Activated naive CD4-positive, alpha-beta T cell treated with anti-CD3 and anti-CD28 coated beads, Interleukin-2, amount 10 ng/mL, durations not matched to agents 7 days and 5 days (primary cell): ENCODE results near the gene GRIN2A.

Experiments
- CTCF ChIA-PET: fragments of 350-600 bp; sonication (Branson Sonifier 250); formaldehyde crosslinking; loops from one replicate; lab custom pipeline; 2021; ENCODE audit warnings: antibody characterized with exemption; lab: Charles Lee
- DNase-seq: peaks from one replicate; pipeline ENCODE4 v3.0.0-alpha.2; 2020
- H3K27ac Mint-ChIP-seq: one replicate; pipeline ENCODE4 v1.8.0; 2021; ENCODE audit warnings: mild to moderate bottlenecking, moderate library complexity, mixed read lengths
- H3K27me3 Mint-ChIP-seq: one replicate; pipeline ENCODE4 v1.8.0; 2021; ENCODE audit warnings: mild to moderate bottlenecking, mixed read lengths
- H3K36me3 Mint-ChIP-seq: one replicate; pipeline ENCODE4 v1.8.0; 2021; ENCODE audit warnings: mixed read lengths
- H3K4me1 Mint-ChIP-seq: one replicate; pipeline ENCODE4 v1.8.0; 2021; ENCODE audit warnings: mixed read lengths
- H3K4me3 Mint-ChIP-seq: one replicate; pipeline ENCODE4 v1.8.0; 2021; ENCODE audit warnings: mild to moderate bottlenecking, moderate library complexity, mixed read lengths
- H3K9me3 Mint-ChIP-seq: one replicate; pipeline ENCODE4 v1.8.0; 2021; ENCODE audit warnings: mixed read lengths

The GRIN2A gene

DNA sequence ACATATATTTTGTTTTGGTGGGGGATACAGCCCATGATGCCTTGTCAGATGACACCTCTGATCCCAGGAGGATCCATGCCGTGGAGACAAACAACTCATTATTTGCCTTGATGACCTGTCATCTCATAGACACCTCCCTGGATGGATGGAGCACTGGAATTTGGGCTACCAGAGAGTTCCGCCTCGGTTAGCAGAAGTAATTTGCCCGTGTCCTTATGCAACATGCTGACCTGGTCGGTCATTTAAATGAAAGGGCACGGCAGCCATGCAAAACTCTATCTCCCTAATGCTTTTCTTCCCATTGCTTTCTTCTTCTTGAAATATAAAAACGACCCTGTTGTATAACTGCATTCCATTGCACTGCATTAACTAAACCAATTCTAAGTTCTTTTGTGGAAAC lies 145.3 kb downstream of the GRIN2A start:
- Mint-ChIP-seq H3K4me1 (no peaks in the 10 kb centered on the region), H3K27ac (no peak overlapping the region), H3K36me3 (no peaks in the 10 kb centered on the region), H3K4me3 (no peak overlapping the region), H3K9me3 (peaks cover 2% of the 10 kb centered on the region), H3K27me3 (no peaks in the 10 kb centered on the region)
- no peak for DNase-seq
- CTCF ChIA-PET, result no interaction called here

DNA sequence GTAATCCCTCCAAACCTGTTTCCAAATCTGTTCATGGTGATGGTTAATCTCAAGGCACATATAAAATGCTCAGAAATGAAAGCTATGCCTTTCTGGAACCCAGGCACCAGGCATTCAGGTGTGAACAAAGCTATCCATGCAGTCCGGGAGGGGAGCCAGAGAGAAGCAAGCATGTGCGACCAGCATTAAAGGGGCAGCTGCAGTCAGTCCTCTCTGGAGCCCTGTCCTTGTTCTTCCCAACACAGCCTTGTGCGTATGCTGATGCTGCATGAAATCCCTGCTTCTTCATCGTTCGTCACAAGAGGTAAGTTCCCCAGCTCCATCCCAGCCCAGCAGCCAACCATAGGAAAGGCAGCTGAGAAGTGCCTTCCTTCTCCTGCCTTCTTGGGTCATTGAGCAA lies 148.7 kb downstream of the GRIN2A start:
- H3K4me1 Mint-ChIP-seq, result no peaks in the 10 kb centered on the region
- H3K27me3 Mint-ChIP-seq, result no peaks in the 10 kb centered on the region
- no peak for DNase-seq
- H3K27ac Mint-ChIP-seq, result no peak overlapping the region
- no peaks in the 10 kb centered on the region for H3K36me3 Mint-ChIP-seq
- no peaks in the 10 kb centered on the region for H3K9me3 Mint-ChIP-seq
- H3K4me3 Mint-ChIP-seq, result no peak overlapping the region
- CTCF ChIA-PET, result no interaction called here

DNA sequence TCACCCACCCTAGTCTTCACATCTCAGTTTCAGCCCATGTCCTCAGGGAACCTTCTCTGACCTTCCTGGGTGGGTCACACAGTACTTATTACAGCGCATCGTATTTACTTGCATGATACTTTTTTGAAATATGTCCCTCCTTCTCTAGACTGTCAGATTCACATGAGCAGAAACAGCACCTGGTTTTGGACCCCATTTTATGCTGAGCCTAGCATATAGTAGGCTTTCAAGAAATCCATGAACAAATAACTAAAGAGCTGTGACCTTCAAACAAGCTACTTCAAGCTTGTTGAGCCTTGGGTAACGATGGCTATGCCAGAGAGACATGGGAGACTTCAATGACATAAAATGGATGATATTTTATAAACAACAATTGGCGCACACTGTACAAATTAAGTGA lies 150.3 kb downstream of the GRIN2A start:
- Mint-ChIP-seq H3K27me3 (no peaks in the 10 kb centered on the region), H3K4me1 (no peaks in the 10 kb centered on the region), H3K27ac (no peak overlapping the region), H3K36me3 (no peaks in the 10 kb centered on the region), H3K9me3 (no peaks in the 10 kb centered on the region), H3K4me3 (no peak overlapping the region)
- CTCF ChIA-PET, result no interaction called here
- DNase-seq, result no peak

DNA sequence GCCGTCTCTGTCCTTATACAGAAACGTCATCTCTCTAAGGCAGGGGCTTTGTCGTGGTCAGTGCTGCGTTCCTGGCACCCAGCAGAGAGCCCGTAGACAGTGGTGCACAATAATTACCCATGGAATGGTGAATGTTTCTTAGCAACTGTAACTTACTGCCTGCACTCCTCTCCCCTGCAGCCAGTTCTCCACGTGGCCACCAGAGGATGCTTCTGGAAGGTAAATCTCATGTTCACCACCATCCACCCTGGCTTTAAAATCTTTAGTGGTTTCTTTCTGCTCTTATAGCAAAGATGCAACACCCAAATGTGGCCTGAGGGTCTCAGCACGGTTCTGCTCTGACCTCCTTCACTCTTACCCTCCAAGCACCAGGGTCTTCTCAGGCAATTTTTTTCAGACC lies 150.8 kb downstream of the GRIN2A start:
- CTCF ChIA-PET, result no interaction called here
- Mint-ChIP-seq H3K36me3 (no peaks in the 10 kb centered on the region), H3K9me3 (no peaks in the 10 kb centered on the region), H3K27ac (no peak overlapping the region), H3K4me3 (no peak overlapping the region), H3K27me3 (no peaks in the 10 kb centered on the region), H3K4me1 (no peaks in the 10 kb centered on the region)
- no peak for DNase-seq

DNA sequence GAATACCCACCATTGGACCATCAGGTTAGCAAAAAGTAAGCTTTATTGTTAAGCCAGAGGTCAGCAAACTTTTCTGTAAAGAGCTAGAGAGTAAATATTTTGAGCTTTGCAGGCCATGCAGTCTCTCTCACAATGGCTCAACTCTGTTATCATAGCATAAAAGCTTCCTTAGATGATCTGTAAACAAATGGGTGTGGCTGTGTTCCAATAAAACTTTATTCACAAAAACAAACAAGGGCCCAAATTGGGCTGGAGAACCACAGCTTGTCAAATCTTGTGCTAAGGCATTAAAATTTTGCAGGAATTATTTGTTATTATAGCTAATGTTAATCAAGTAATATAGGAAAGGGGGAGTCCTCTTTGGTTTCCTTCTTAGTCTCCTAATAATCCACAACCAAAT lies 153.6 kb downstream of the GRIN2A start:
- no peak for DNase-seq
- Mint-ChIP-seq H3K4me3 (no peak overlapping the region), H3K9me3 (no peaks in the 10 kb centered on the region), H3K27ac (no peak overlapping the region), H3K36me3 (no peaks in the 10 kb centered on the region), H3K4me1 (no peaks in the 10 kb centered on the region), H3K27me3 (no peaks in the 10 kb centered on the region)
- CTCF ChIA-PET, result no interaction called here

DNA sequence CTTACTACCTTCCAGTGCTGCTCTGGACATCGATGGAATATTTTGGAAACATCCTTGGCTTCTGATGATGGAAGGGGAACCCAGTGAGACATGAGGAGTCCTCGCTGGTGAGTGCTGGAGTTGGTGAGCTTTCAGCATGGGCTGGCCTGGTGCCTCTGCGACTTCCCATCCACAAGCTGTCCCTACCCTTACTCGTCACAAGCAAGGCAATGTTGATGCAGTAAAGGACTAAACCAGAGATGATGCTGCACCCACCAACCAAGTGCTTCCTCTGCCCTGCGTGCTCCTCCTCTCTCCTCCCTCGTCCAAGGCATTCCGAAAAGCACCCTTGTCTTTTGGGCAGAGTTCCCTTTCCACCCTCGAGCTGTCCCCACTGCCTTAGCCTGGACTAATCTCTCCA lies 154.7 kb downstream of the GRIN2A start:
- no peak for DNase-seq
- Mint-ChIP-seq H3K27ac (no peak overlapping the region), H3K36me3 (no peaks in the 10 kb centered on the region), H3K27me3 (no peaks in the 10 kb centered on the region), H3K4me3 (no peak overlapping the region), H3K4me1 (no peaks in the 10 kb centered on the region), H3K9me3 (peaks cover under 1% of the 10 kb centered on the region)
- CTCF ChIA-PET, result no interaction called here

DNA sequence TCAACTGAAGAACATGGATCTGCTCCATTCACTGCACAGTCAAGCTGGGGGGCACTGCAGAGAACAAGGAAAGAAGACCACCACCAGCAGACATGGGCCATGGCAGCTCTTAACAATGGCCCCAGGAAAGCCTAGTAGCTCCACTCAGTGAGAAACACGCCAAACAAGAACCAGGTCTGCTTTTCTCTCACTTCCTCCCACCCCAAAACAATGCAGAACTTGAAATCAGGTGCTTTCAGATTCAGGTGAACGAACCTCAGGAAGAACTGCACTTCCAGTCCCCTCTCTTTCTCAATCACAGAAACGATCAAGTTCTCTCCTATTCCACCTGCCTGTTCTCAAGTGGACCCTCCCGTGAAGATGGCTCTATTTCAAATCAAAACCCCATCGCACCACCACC lies 155.6 kb downstream of the GRIN2A start:
- Mint-ChIP-seq H3K4me1 (no peaks in the 10 kb centered on the region), H3K36me3 (no peaks in the 10 kb centered on the region), H3K27ac (no peak overlapping the region), H3K9me3 (peaks cover 6% of the 10 kb centered on the region), H3K27me3 (no peaks in the 10 kb centered on the region), H3K4me3 (no peak overlapping the region)
- CTCF ChIA-PET, result no interaction called here
- DNase-seq, result no peak

DNA sequence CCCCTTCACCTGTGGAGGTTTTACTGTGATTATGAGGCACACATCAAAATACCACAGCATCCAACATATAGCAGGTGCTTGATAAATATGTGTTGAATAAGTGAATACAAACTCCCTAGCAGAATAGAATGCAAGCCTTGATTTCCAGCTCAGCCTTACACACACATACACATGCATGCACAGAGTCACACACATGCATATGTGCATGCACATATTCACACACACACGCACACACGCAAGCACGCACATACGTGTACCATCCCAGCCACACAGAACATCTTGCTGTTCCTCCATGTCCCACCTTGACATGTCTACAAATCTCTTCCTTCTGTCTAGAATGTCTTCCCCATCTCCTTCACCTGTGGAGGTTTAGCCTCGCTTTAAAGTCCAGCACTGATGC lies 160.1 kb downstream of the GRIN2A start:
- Mint-ChIP-seq H3K27me3 (no peaks in the 10 kb centered on the region), H3K4me1 (no peaks in the 10 kb centered on the region), H3K27ac (no peak overlapping the region), H3K4me3 (no peak overlapping the region), H3K36me3 (no peaks in the 10 kb centered on the region), H3K9me3 (peaks cover 7% of the 10 kb centered on the region)
- CTCF ChIA-PET, result no interaction called here
- no peak for DNase-seq

DNA sequence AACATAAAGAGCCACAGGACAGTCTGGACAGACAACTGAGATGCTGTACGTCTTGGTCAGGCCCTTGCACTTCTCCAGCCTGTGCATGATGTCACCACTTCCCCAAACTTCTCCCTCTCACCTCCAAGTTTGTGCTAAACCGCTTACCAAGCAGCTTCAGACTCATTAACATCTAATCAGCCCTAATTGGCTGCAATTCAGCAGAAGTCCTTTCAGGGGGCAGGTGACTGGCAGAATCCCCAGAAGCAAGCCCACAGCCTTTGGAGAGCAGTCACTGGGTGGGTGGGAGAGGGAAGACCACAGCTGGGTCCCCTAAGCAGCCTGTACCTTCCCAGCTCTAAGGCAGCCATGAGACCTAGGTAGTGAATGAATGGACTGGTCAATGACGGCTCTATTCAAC lies 161.4 kb downstream of the GRIN2A start:
- no peak overlapping the region for H3K27ac Mint-ChIP-seq
- H3K27me3 Mint-ChIP-seq, result no peaks in the 10 kb centered on the region
- no peak overlapping the region for H3K4me3 Mint-ChIP-seq
- CTCF ChIA-PET, result no interaction called here
- no peaks in the 10 kb centered on the region for H3K36me3 Mint-ChIP-seq
- no peaks in the 10 kb centered on the region for H3K4me1 Mint-ChIP-seq
- DNase-seq, result no peak
- H3K9me3 Mint-ChIP-seq, result peaks cover 11% of the 10 kb centered on the region

DNA sequence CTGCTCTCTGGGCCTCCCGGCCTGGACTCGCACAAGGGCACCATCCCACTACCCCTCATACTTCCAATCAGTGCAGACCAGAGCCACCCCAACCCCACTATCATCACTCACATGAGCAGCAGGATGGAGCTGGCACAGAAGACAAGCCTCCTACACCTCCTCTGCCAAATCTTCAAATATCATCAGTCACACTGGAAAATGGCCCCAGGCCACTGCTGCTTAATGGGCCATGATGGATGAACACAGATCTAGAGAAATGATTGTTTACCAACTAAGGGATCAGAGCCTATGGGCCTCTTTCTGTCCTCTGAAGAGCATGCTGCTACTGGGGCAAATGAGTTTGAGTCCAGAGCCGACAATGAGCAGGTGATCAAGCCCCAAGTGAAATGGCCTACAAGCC lies 165.5 kb downstream of the GRIN2A start:
- H3K9me3 Mint-ChIP-seq, result peaks cover 8% of the 10 kb centered on the region

DNA sequence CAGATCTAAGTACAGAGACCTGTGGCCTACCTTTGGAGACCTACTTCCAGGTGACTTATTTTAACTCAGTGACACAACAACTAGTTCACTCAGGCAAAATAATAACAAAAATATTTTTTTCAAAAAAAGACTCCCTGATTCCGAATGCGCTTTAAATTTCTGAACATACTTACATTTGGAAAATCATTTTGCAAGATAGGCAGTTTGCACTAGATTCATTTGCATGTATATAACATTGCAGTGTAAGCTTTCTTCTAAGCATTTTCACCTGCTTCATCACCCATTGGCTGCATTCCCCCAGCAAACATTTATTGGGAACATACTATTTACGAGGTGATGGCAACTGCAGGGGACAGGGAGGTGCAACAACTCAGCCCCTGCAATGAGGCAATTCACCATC lies 166.8 kb downstream of the GRIN2A start:
- no peak overlapping the region for H3K27ac Mint-ChIP-seq
- DNase-seq, result no peak
- no peak overlapping the region for H3K4me3 Mint-ChIP-seq
- peaks cover 8% of the 10 kb centered on the region for H3K9me3 Mint-ChIP-seq
- no peaks in the 10 kb centered on the region for H3K27me3 Mint-ChIP-seq
- no peaks in the 10 kb centered on the region for H3K4me1 Mint-ChIP-seq
- CTCF ChIA-PET, result no interaction called here
- H3K36me3 Mint-ChIP-seq, result no peaks in the 10 kb centered on the region

More for the DNA sequence above, 165.5 kb downstream of the GRIN2A start:
- CTCF ChIA-PET, result no interaction called here
- Mint-ChIP-seq H3K4me1 (no peaks in the 10 kb centered on the region), H3K4me3 (no peak overlapping the region), H3K27ac (no peak overlapping the region), H3K27me3 (no peaks in the 10 kb centered on the region), H3K36me3 (no peaks in the 10 kb centered on the region)
- no peak for DNase-seq

DNA sequence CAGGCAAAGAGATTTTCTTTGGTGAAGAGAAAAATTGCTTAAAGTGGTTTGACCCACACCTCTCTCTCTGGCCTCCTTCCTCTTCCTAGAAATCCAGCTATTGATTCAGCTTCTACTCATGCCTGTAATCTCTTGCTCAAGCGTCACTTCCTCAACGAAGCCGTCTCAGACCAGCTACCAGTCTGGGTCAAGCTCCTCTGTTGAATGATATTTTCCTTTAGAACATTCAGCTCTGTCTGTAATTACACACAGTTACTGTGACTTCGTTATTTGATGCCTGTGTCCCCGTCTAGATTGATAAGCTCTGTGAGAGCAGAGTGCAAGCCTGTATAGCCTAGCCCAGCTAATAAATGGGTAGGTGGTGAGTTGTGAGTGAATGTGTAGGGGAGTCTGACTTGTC lies 168.5 kb downstream of the GRIN2A start:
- CTCF ChIA-PET, result no interaction called here
- Mint-ChIP-seq H3K27me3 (no peaks in the 10 kb centered on the region), H3K36me3 (no peaks in the 10 kb centered on the region), H3K27ac (no peak overlapping the region), H3K9me3 (peaks cover 8% of the 10 kb centered on the region), H3K4me1 (no peaks in the 10 kb centered on the region), H3K4me3 (no peak overlapping the region)
- DNase-seq, result no peak

DNA sequence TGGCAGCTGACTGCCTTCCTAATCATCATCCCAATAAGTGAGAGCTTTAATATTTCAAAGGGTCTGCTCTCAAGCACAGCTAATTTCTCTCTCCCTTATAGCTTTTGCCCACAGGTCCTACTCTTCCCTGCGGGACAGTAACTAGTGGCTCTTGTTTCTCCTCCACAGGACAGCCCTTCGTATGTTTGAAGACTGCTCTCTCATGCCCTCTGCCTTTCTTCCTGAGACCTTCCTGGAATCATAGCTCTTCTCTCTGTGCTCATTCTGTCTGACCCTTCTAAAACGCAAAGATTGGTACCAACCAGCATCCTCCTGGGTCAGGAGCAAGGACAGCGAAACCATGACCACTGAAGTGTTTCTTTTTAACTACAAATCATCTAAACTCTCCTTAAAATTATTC lies 168.9 kb downstream of the GRIN2A start:
- H3K9me3 Mint-ChIP-seq, result peaks cover 8% of the 10 kb centered on the region

DNA sequence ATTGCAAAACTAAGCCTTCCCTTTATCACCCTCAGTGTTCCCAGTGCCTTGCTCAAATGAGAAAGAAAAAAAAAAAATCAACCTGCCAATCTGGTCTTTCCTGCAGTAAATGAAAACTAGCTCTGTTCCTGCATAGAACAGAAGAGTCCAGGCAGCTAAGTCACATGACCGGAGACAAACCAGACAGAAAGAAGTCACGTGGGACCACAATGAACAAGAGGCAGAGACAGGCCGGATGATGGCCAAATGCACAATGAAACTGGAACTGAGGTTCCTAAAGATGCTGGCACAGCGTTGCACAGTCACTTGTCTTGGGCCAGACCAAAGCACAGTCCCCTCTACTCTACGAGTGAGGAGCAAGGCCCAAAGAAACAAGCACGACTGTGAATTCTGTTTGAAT lies 172.5 kb downstream of the GRIN2A start:
- no peak overlapping the region for H3K27ac Mint-ChIP-seq
- no peak overlapping the region for H3K4me3 Mint-ChIP-seq
- CTCF ChIA-PET, result no interaction called here
- no peaks in the 10 kb centered on the region for H3K36me3 Mint-ChIP-seq
- no peaks in the 10 kb centered on the region for H3K4me1 Mint-ChIP-seq
- DNase-seq, result no peak
- H3K9me3 Mint-ChIP-seq, result peaks cover 6% of the 10 kb centered on the region
- H3K27me3 Mint-ChIP-seq, result no peaks in the 10 kb centered on the region

More for the DNA sequence above, 168.9 kb downstream of the GRIN2A start:
- no peaks in the 10 kb centered on the region for H3K36me3 Mint-ChIP-seq
- no peak for DNase-seq
- H3K27ac Mint-ChIP-seq, result no peak overlapping the region
- H3K4me1 Mint-ChIP-seq, result no peaks in the 10 kb centered on the region
- no peak overlapping the region for H3K4me3 Mint-ChIP-seq
- CTCF ChIA-PET, result no interaction called here
- no peaks in the 10 kb centered on the region for H3K27me3 Mint-ChIP-seq

DNA sequence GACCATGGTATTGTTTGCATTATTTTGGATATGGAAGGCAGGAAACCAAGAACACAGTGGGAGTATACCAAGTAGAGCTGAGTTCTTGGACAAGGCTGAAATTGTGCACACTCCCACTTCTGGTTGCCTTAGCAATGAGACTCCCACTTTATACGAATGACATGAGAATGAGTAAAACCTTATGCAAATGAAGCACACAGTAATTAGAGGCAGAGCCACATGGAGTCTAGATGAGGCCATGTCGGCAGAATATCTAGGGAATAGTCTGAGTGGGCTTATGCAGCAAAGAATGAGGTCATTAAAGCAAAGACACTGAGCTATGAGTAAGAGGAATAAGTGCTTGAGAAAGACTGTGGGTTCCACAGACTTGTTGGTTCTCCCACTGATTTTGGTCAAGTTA lies 178.7 kb downstream of the GRIN2A start:
- Mint-ChIP-seq H3K36me3 (no peaks in the 10 kb centered on the region), H3K27ac (no peak overlapping the region), H3K9me3 (peaks cover 20% of the 10 kb centered on the region), H3K27me3 (no peaks in the 10 kb centered on the region), H3K4me1 (no peaks in the 10 kb centered on the region), H3K4me3 (no peak overlapping the region)
- CTCF ChIA-PET, result no interaction called here
- DNase-seq, result no peak

DNA sequence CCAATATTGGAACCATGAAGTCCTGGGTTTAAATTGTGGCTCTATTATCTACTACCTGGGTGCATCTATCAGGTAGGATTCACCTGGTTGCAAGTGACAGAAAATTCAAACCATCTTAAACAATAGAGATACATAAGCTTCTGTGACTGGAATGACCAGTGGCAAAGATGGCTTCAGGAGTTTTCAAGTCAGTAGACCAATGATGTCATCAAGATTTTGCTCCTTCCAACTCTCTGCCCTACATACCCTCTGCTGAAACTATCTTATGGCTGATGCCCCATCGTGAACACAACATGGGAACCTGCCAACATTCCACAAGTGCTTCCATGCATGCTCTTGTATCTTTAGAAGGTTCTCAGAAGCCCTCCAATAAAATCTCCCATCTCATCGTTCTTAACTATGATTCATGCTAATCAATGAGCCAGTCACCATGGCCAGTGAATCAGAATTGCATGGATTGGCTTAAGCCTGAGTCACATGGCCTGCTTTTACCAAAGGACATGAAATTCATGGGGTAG lies 180.9 kb downstream of the GRIN2A start:
- CTCF ChIA-PET, result no interaction called here
- H3K4me3 Mint-ChIP-seq, result no peak overlapping the region
- no peak for DNase-seq
- no peak overlapping the region for H3K27ac Mint-ChIP-seq
- no peaks in the 10 kb centered on the region for H3K36me3 Mint-ChIP-seq
- H3K9me3 Mint-ChIP-seq, result peaks cover 20% of the 10 kb centered on the region
- no peaks in the 10 kb centered on the region for H3K4me1 Mint-ChIP-seq
- H3K27me3 Mint-ChIP-seq, result no peaks in the 10 kb centered on the region
